Kidney (tissue), 14 donors: ENCODE results near the gene AP2M1. TPM values are rescaled to one million over a fixed set of nuclear protein-coding genes. Genes with fewer than 3 reads are reported as not detected.

Experiments used
- DNase-seq, 5 donors: peaks; one replicate each; pipeline ENCODE4 v3.0.0-alpha.2; 2013 to 2020
- FAIRE-seq: peaks from 2 replicates; lab custom pipeline; 2012; peaks lifted over from hg19 to GRCh38; lab: Jason Lieb, UNC
- H3K27ac ChIP-seq, 2 donors: one replicate each; pipeline ENCODE4 v1.7.0; 2013; ENCODE audit warnings: low read depth in 2 of 2, low read length in 2 of 2, inconsistent platforms in 1 of 2
- H3K27me3 ChIP-seq: one replicate; pipeline ENCODE4 v1.7.1; 2013; ENCODE audit warnings: low read length, inconsistent platforms; ENCODE audit not compliant: control insufficient read depth, insufficient read depth
- H3K36me3 ChIP-seq, 3 donors: one replicate each; pipeline versions ENCODE4 v1.7.0 to v1.7.1; 2013; ENCODE audit warnings: low read length in 3 of 3, control low read depth in 1 of 3, inconsistent platforms in 1 of 3; ENCODE audit not compliant: insufficient read depth in 3 of 3, control insufficient read depth in 2 of 3
- H3K4me1 ChIP-seq, 3 donors: one replicate each; pipeline versions ENCODE4 v1.7.0 to v1.7.1; 2013; ENCODE audit warnings: low read length in 3 of 3, inconsistent platforms in 1 of 3, low read depth in 1 of 3; ENCODE audit not compliant: control insufficient read depth in 2 of 3, insufficient read depth in 2 of 3
- H3K4me3 ChIP-seq, 3 donors: one replicate each; pipeline versions ENCODE4 v1.7.0 to v1.8.1; 2013; ENCODE audit warnings: low read length in 3 of 3, control low read depth in 1 of 3, inconsistent platforms in 1 of 3
- H3K9ac ChIP-seq, 3 donors: one replicate each; pipeline versions ENCODE4 v1.7.0 to v1.7.1; 2013; ENCODE audit warnings: low read length in 3 of 3, control low read depth in 1 of 3, inconsistent platforms in 1 of 3
- H3K9me3 ChIP-seq, 3 donors: one replicate each; pipeline versions ENCODE4 v1.7.0 to v1.7.1; 2013; ENCODE audit warnings: low read length in 3 of 3, control low read depth in 1 of 3, inconsistent platforms in 1 of 3; ENCODE audit not compliant: control insufficient read depth in 2 of 3, insufficient read depth in 1 of 3
- CTCF ChIP-seq: IDR thresholded peaks from 3 replicates; pipeline ENCODE4 v1.5.1; 2012; ENCODE audit warnings: mild to moderate bottlenecking, moderate library complexity, borderline replicate concordance; ENCODE audit not compliant: insufficient read depth; ENCODE audit errors: extremely low read depth
- intact Hi-C: fragments of 100-400 bp; cut with DNase I; formaldehyde crosslinking; loops from one replicate; pipeline ENCODE4 v1.11.1; 2022
- polyA plus RNA-seq: library from polyadenylated mRNA; stranded (reverse); fragments of 350-450 nt; fragmentation: Illumina TruSeq; extraction: RNeasy Lipid Tissue Mini Kit (QIAGEN cat#74804); gene quantifications from one replicate; pipeline ENCODE4 v1.2.3, GENCODE V29; 2014; ENCODE audit warnings: low read depth, low replicate concordance; ENCODE audit not compliant: insufficient read depth
- total RNA-seq: library from RNA; stranded (reverse); fragmentation: NEBNext Ultra II Directional; extraction: Animal tissue kit (Norgen Biotek cat#: 25700); gene quantifications from one replicate; pipeline ENCODE4 v1.2.1, GENCODE V29; 2021
- donor health status: control.
- donor health status: control.
- donor health status: control.
- donor health status: control.
- donor health status: control.
- donor health status: DM: yes; HTN: yes; CAD: no.
- donor health status: Normal renal cell carcinoma (clear cell type).

Gene AP2M1
- total and polyA plus RNA-seq, 2 donors from 2014 or later = 329 to 353 TPM

- Histone ChIP-seq H3K27me3 (peaks cover 16% of the 10 kb centered on the region), H3K4me1 (peaks cover 0 to 14% (median 0%) of the 10 kb centered on the region in 3 donors), H3K27ac (no peak overlapping the region), H3K4me3 (no peak overlapping the region), H3K36me3 (no peaks in the 10 kb centered on the region), H3K9me3 (no peaks in the 10 kb centered on the region), H3K9ac (no peak overlapping the region)
- FAIRE-seq = no peak
- intact Hi-C loops = no loop called here
- DNase-seq = no peak
- TF ChIP-seq CTCF = peak; percentile 57
Observed at GRCh38 chr3:184227481-184227935, 52.9 kb downstream of the AP2M1 start.

GRCh38 chr3:184228376-184229137, 53.9 kb downstream of the AP2M1 start:
- FAIRE-seq (no peak), DNase-seq (no peak)
- Histone ChIP-seq H3K27ac (no peak overlapping the region), H3K4me3 (no peak overlapping the region), H3K9me3 (no peaks in the 10 kb centered on the region), H3K27me3 (peaks cover 21% of the 10 kb centered on the region), H3K36me3 (no peaks in the 10 kb centered on the region), H3K9ac (no peak overlapping the region), H3K4me1 (peaks cover 0 to 14% (median 0%) of the 10 kb centered on the region in 3 donors)
- intact Hi-C loops = no loop called here
- no peak for TF ChIP-seq CTCF

- TF ChIP-seq CTCF = no peak
- DNase-seq (peak; percentile 75 to 88 (median 82)), FAIRE-seq (no peak)
- Histone ChIP-seq H3K36me3 (no peaks in the 10 kb centered on the region), H3K27me3 (peaks cover 21% of the 10 kb centered on the region), H3K4me3 (peak within 1 kb of the TSS; percentile 20 to 54 (median 38)), H3K4me1 (peaks cover 0 to 14% (median 0%) of the 10 kb centered on the region in 3 donors), H3K9me3 (no peaks in the 10 kb centered on the region), H3K27ac (no peak within 1 kb of the TSS), H3K9ac (no peak within 1 kb of the TSS)
- intact Hi-C loops = no loop called here
Observed at GRCh38 chr3:184229394-184230080, 54.9 kb downstream of the AP2M1 start, which contains the start of gene VWA5B2. TSS of gene VWA5B2 (plus strand) at chr3:184229585. CDS start at chr3:184230529, 944 bp downstream.
